T-helper 2 cell treated with Interferon-gamma antibody and Interleukin-4, amounts not matched to agents 100 ng/mL and 5 ng/mL, for 36 hours (primary cell): ENCODE results near the gene PRMT2. TPM values are rescaled to one million over a fixed set of nuclear protein-coding genes. Genes with fewer than 3 reads are reported as not detected.

Experiments
- intact Hi-C: fragments of 100-400 bp; cut with micrococcal nuclease; formaldehyde crosslinking; loops from one replicate; pipeline ENCODE4 v1.15.1; 2023
- total RNA-seq: library from RNA; stranded (reverse); gene quantifications from 2 replicates; pipeline ENCODE4 v1.2.3, GENCODE V29; 2022

The PRMT2 gene
- total RNA-seq, result 91.3 and 92.2 TPM in 2 replicates

- intact Hi-C loops, result loop anchor here (1.0 to 2.0 kb wide), 2 partner anchors 75 to 177 kb away; partner anchors contain the start of gene DIP2A
These were observed at the start of gene PRMT2 for GRCh38 chr21:46635324-46636180. Gene PRMT2, plus strand, starts transcription at chr21:46635674. Its CDS starts 1,278 bp downstream, at chr21:46636952.

GRCh38 chr21:46594276-46594675 lies 41.2 kb upstream of the PRMT2 start:
- intact Hi-C loops, result no loop called here

- intact Hi-C loops, result no loop called here
These were observed 39.3 kb upstream of the PRMT2 start for GRCh38 chr21:46596201-46596600.

DNA sequence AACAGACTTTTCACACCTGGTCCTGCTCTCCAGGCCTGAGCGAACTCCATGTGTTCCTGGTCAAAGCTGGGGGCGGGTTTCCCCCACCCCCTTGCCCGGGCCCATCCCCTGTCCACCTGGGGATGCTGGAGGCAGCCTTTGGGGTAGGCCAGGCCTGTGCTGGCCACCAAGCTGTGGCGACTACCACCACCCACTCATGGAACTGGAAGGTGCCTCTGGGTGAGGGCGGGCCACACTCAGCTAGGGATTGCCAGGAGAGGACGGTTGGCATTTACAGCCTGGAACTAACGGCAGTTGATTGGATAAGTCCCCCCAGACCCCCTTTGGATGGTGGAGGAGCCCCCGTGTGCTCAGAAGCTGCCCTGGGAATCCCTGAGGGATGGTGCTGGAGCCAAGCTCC lies 38.4 kb upstream of the PRMT2 start:
- intact Hi-C loops, result no loop called here

DNA sequence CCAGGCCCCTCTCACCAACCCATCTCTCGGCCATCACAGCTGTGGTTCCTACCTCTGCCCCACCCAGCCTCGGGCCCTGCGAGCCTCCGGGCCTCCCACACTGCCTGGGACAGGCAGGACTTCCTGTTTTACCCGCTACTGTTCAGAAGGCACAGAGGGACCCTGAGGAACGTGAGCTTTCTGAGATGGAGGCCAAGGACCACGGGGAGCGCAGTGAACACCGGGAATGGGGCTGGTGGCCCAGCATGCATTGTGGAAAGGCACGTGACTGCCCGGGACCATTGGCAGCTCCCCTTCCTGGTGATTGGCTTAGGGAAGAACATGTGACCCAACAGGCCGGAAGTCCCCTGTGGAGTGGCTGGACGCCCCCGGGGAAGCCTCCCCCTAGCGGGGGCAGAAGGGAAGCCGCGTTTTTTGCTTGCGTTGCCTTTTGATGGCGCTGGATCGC lies 37.6 kb upstream of the PRMT2 start:
- intact Hi-C loops, result no loop called here

- intact Hi-C loops, result no loop called here
These were observed 36.6 kb upstream of the PRMT2 start for GRCh38 chr21:46598581-46599572.

DNA sequence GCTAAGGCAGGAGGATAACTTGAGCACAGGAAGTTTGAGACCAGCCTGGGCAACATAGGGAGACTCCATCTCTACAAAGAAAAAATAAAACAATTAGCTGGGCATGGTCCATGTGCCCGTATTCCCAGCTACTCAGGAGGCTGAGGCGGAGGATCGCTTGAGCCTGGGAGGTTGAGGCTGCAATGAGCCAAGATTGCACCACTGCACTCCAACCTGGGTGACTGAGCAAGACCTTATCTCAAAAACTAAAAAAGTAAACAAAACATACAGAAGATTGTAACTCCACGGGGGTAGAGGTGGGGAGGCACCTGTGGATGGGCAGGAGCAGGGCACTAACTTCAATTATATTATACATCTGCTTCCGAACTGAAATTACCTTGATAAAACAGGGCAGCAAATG lies 35.2 kb upstream of the PRMT2 start:
- intact Hi-C loops, result no loop called here

- intact Hi-C loops, result no loop called here
These were observed 34.5 kb upstream of the PRMT2 start for GRCh38 chr21:46600978-46601377.

DNA sequence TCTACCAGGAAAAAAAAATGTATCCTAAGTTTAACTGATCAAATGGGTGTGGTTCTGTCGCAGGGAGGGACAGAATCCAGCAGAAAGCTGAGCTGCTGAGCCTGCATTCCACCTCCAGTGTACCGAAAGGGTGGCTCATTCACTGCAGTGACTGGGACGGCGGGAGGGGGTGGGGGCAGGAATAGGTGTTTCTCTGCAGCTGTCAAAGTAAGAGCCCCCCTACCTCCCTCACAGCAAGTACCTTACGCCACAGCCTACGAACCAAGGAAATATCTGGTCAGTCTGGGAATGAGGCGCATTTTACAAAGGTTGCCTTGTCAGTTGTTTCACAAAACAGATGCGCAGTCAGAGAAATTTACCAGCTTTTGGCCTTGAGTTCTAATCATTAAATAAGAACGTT lies 32.2 kb upstream of the PRMT2 start:
- intact Hi-C loops, result no loop called here

- intact Hi-C loops, result no loop called here
These were observed 31.0 kb upstream of the PRMT2 start for GRCh38 chr21:46604329-46604974.

DNA sequence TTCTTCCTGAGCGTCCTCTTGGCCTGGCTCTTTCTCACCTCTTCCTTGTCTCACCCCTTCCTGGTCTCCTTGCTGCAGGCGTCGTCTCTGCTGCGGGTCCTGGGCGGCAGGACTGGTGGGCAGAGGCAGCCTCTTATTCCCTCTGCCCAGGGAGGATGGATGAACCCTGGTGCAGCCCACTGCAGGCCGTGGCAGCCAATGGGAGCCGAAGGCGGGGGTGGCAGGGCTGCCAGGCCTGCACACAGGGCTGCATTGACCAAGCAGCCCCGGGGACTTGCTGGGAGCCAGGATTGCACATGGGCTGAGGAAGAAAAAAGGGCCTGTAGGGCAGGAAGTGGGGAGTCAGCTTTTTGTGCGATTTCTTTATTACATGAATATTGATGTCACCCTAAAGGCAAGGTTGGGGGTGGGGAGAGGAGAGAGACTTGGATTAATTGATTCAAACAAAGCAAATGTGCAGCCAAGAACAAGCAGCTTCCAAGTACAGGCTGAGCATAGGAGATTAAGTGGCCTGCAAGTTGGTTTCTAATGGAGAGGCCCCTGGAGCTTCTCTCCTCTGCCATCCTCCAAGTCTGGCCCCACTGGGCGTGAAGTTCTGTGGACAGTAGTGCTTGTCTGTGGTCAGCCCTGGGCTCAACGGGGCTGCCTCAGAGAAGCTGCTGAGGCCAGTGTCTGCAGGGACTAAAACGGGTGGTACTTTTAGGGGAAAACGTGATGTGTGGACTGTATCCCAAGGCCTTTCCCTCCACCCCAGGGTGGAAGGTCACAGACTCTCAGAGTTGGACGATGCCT lies 30.3 kb upstream of the PRMT2 start, which contains the start of gene S100B:
TSS of gene S100B (minus strand) at position 108 of the 792 bp plus-strand sequence. CDS start 2,667 bp downstream, outside the sequence.
- intact Hi-C loops, result no loop called here

GRCh38 chr21:46605767-46606426 lies 29.6 kb upstream of the PRMT2 start:
- intact Hi-C loops, result no loop called here

DNA sequence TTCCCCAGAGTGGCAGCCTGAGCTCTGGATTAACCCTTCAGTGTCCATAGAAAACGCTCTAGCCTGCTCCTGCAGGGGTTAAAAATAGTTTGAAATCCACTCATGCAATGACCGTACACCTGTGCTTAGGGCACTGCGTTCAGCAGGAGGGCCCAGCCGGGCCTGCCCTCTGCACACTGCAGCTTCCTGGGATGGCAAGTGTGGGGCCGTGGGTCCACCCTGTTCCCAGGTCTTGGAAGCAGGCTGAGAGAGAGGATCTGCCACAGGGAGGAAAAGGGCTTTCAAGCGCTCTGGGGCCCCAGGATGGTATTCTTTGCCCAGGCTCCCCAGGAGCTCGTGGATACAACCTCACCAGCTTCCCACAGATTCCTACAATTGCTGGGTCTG lies 29.1 kb upstream of the PRMT2 start:
- intact Hi-C loops, result no loop called here

DNA sequence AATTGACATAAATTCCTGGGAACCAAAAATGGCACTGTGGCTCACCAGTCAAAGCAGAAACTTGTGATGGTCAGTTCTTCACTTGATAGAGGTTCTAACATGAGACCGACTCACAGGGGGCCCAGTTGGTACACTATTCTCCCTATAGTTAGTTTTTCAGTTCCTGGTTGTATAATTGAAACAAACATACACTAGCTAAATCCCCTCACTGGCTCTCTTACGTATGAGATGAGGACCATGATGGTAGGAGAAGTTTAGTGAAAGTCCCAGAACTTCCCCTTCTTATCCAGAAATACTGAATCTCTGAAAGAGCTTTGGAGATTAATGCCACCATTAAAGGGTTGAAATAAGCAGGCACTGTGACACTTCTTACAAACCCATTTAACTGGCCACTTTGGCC lies 27.8 kb upstream of the PRMT2 start:
- intact Hi-C loops, result no loop called here

GRCh38 chr21:46608672-46609111 lies 26.8 kb upstream of the PRMT2 start:
- intact Hi-C loops, result no loop called here

DNA sequence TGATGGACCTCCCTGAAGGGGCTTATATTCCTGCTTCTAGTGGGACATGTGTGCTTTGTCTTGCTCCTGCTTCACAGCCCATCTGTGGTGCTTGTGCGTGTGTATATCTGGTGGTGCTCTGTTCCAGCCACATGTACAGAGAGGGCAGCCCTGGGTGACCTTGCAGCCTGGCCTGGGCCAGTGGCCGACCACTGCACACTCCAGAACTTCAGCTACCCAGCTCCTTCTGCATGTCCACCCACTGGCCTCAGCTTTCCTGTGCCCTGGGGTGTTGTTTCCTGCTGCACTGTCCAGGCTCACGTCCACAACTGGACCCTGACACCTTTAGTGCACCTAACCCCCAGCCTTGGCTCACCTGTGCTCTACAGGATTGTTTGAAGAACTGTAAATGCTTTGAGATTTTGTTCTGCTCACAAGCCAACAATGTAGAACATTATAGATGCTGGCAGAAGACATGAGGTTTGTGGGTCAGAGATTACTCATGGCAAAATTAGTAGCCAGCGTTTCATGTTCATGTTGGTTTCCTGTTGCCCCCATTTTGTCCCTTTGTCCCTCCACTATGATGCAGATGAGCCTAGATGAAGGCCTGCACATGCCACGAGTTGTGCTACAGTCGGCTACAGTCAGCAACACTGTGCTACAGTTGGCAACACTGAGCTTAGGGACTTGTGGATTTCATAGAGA lies 25.3 kb upstream of the PRMT2 start:
- intact Hi-C loops, result no loop called here

- intact Hi-C loops, result no loop called here
These were observed 22.1 kb upstream of the PRMT2 start for GRCh38 chr21:46613391-46613790.

- intact Hi-C loops, result no loop called here
These were observed 19.4 kb upstream of the PRMT2 start for GRCh38 chr21:46616050-46616449.

DNA sequence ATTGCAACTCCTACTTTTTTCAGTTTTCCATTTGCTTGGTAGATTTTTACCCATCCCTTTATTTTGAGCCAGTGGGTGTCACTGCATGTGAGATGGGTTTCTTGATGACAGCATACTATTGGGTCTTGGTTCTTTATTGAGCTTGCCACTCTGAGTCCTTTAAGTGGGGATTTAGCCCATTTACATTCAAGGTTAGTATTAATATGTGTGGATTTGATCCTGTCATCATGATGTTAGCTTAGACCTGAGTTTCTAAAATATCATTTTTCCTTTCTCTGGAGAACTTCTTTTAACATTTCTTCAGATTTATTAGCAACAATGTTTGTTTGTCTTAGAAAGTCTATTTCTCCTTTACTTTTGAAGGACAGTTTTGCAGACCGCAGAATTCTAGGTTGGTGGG lies 18.8 kb upstream of the PRMT2 start:
- intact Hi-C loops, result no loop called here
